Endothelial cell of umbilical vein (primary cell): ENCODE results near the gene DNAI2. TPM values are rescaled to one million over a fixed set of nuclear protein-coding genes. Genes with fewer than 3 reads are reported as not detected.

Experiments used
- BruUV-seq: library from RNA; stranded (reverse); fragments of 400-500 nt; replicated peaks from 2 replicates; lab custom pipeline; 2021; lab: Mats Ljungman, UMichigan
- CTCF ChIA-PET: fragments of 300-600, 350-600 bp; sonication (Branson Sonifier 250); formaldehyde crosslinking; loops from one replicate; lab custom pipeline; 2021; ENCODE audit warnings: antibody characterized with exemption, inconsistent platforms; lab: Charles Lee
- POLR2A ChIA-PET: fragments of 300-600, 350-600 bp; sonication (Branson Sonifier 250); formaldehyde crosslinking; loops from one replicate; lab custom pipeline; 2021; ENCODE audit warnings: antibody characterized with exemption, inconsistent platforms; lab: Charles Lee
- DNase-seq: peaks from one replicate; pipeline ENCODE4 v3.0.0-alpha.2; 2011; ENCODE audit warnings: low read depth, low spot score
- FAIRE-seq: peaks from 2 replicates; lab custom pipeline; 2011; peaks lifted over from hg19 to GRCh38; lab: Jason Lieb, UNC
- H2AFZ ChIP-seq: 2 replicates; pipeline ENCODE4 v1.6.0; 2012; ENCODE audit warnings: low read depth, low read length, control low read depth, inconsistent platforms
- H3K27ac ChIP-seq: 2 replicates; pipeline ENCODE4 v1.5.1; 2011; ENCODE audit warnings: low read depth, mild to moderate bottlenecking, control low read depth, low read length, moderate library complexity; ENCODE audit not compliant: insufficient read depth
- H3K27me3 ChIP-seq, 2 experiments: 2 replicates each; pipeline versions ENCODE4 v1.6.0 to v1.6.1; 2011; ENCODE audit warnings: low read length in 2 of 2, mixed read lengths in 1 of 2; ENCODE audit not compliant: control insufficient read depth in 2 of 2, insufficient read depth in 2 of 2
- H3K36me3 ChIP-seq, 2 experiments: 2 replicates in 1 of 2; 3 replicates in 1 of 2; pipeline ENCODE4 v1.5.1; 2011; ENCODE audit warnings: low read length in 2 of 2, mild to moderate bottlenecking in 1 of 2, moderate library complexity in 1 of 2; ENCODE audit not compliant: control insufficient read depth in 2 of 2, insufficient read depth in 2 of 2; ENCODE audit errors: extremely low read depth in 1 of 2
- H3K4me1 ChIP-seq: 3 replicates; pipeline ENCODE4 v1.5.1; 2011; ENCODE audit warnings: mild to moderate bottlenecking, low read length; ENCODE audit not compliant: control insufficient read depth, insufficient read depth; ENCODE audit errors: extremely low read depth
- H3K4me2 ChIP-seq: 2 replicates; pipeline ENCODE4 v1.6.1; 2011; ENCODE audit warnings: low read length, control low read depth, mixed read lengths; ENCODE audit not compliant: insufficient read depth
- H3K4me3 ChIP-seq, 3 experiments: fragments of 200-600 bp in 1 of 3; sonication (generic), shearing (Covaris generic) in 1 of 3; replicated peaks in 1 of 3; 2 replicates each; pipeline ENCODE4 v1.5.1; 2011 to 2016; ENCODE audit warnings: control low read depth in 3 of 3, low read length in 3 of 3, mild to moderate bottlenecking in 2 of 3, inconsistent platforms in 1 of 3, low read depth in 1 of 3, moderate library complexity in 1 of 3; ENCODE audit not compliant: insufficient read depth in 1 of 3
- H3K79me2 ChIP-seq: 2 replicates; pipeline ENCODE4 v1.6.0; 2012; ENCODE audit warnings: low read length, inconsistent platforms; ENCODE audit not compliant: control insufficient read depth, insufficient read depth
- H3K9ac ChIP-seq: replicated peaks from 2 replicates; pipeline ENCODE3; 2011; ENCODE audit warnings: low read length, control low read depth; ENCODE audit not compliant: insufficient read depth; ENCODE audit errors: extremely low read depth
- H3K9me1 ChIP-seq: replicated peaks from 3 replicates; pipeline ENCODE4 v1.6.0; 2011; ENCODE audit warnings: mild to moderate bottlenecking, low read length; ENCODE audit not compliant: control insufficient read depth, insufficient read depth; ENCODE audit errors: extremely low read depth
- H3K9me3 ChIP-seq: replicated peaks from 2 replicates; pipeline ENCODE4 v1.5.1; 2012; ENCODE audit warnings: low read length, inconsistent platforms; ENCODE audit not compliant: control insufficient read depth, insufficient read depth
- H4K20me1 ChIP-seq: replicated peaks from 2 replicates; pipeline ENCODE3; 2011; ENCODE audit warnings: mild to moderate bottlenecking, low read length; ENCODE audit not compliant: control insufficient read depth, insufficient read depth; ENCODE audit errors: extremely low read depth
- EZH2 ChIP-seq: IDR thresholded peaks from 2 replicates; pipeline ENCODE4 v1.6.1; 2012; ENCODE audit warnings: borderline replicate concordance, low read depth, mild to moderate bottlenecking, moderate library complexity, low read length, inconsistent platforms; ENCODE audit not compliant: severe bottlenecking
- FOS ChIP-seq: IDR thresholded peaks from 2 replicates; pipeline ENCODE4 v1.6.1; 2011; ENCODE audit warnings: mild to moderate bottlenecking, low read length, moderate library complexity, borderline replicate concordance; ENCODE audit not compliant: insufficient read depth
- GATA2 ChIP-seq: IDR thresholded peaks from 2 replicates; pipeline ENCODE4 v1.7.0; 2011; ENCODE audit warnings: low read depth, mild to moderate bottlenecking, moderate library complexity, mixed read lengths, low read length; ENCODE audit not compliant: insufficient read length, insufficient read depth
- JUN ChIP-seq: IDR thresholded peaks from 2 replicates; pipeline ENCODE4 v1.6.1; 2011; ENCODE audit warnings: borderline replicate concordance, low read depth; ENCODE audit not compliant: insufficient read length, insufficient read depth
- MYC ChIP-seq: IDR thresholded peaks from one replicate; pipeline ENCODE4 v1.6.1; 2011; ENCODE audit warnings: mild to moderate bottlenecking, low read depth, low read length
- POLR2A ChIP-seq: IDR thresholded peaks from 2 replicates; pipeline ENCODE4 v1.6.1; 2012; ENCODE audit warnings: low read depth, mild to moderate bottlenecking, control low read depth, low read length
- POLR2AphosphoS5 ChIP-seq: IDR thresholded peaks from 2 replicates; pipeline ENCODE4 v1.6.1; 2012; ENCODE audit warnings: low read depth, mild to moderate bottlenecking, control low read depth, low read length, moderate library complexity; ENCODE audit not compliant: insufficient read depth
- dilution Hi-C: fragments of 300-500 bp; cut with MboI; formaldehyde crosslinking; loops from one replicate; pipeline ENCODE4 v1.15.0; 2019; ENCODE audit warnings: low sequenced_read_pairs; ENCODE audit not compliant: extremely low pct_ligation_motif_present
- intact Hi-C: fragments of 100-400 bp; cut with micrococcal nuclease; formaldehyde crosslinking; loops from one replicate; pipeline ENCODE4 v1.10.0; 2022
- polyA plus RNA-seq, 4 experiments: library from polyadenylated mRNA; depleted of rRNA in 3 of 4; stranded (reverse) in 3 of 4; unstranded in 1 of 4; fragments of >200 nt; gene quantifications; 2 replicates each; pipeline versions ENCODE4 v1.2.1 to v1.2.3, GENCODE V29; 2011 to 2012; ENCODE audit warnings: missing spikeins in 1 of 4
- total RNA-seq: library from RNA; stranded (reverse); gene quantifications from 2 replicates; pipeline ENCODE4 v1.2.3, GENCODE V29; 2021
- TF ChIP-seq, protein P1 (sequence below), 2 donors: IDR thresholded peaks; 1 replicate in 1 of 2; 2 replicates in 1 of 2; pipeline ENCODE4 v1.5.1; 2011; ENCODE audit warnings: low read length in 2 of 2, mild to moderate bottlenecking in 2 of 2, moderate library complexity in 2 of 2, control low read depth in 1 of 2, inconsistent platforms in 1 of 2, low read depth in 1 of 2; ENCODE audit not compliant: insufficient read depth in 1 of 2; ENCODE audit errors: extremely low read depth in 1 of 2
- TF ChIP-seq, protein P2 (sequence below): IDR thresholded peaks from 2 replicates; pipeline ENCODE4 v1.6.1; 2011; ENCODE audit not compliant: insufficient read depth, insufficient read length

DNAI2 gene
- total and polyA plus RNA-seq, 2 donors (not counting 3 experiments of a cell fraction or from before 2014, with no cell fraction given): not detected

DNA sequence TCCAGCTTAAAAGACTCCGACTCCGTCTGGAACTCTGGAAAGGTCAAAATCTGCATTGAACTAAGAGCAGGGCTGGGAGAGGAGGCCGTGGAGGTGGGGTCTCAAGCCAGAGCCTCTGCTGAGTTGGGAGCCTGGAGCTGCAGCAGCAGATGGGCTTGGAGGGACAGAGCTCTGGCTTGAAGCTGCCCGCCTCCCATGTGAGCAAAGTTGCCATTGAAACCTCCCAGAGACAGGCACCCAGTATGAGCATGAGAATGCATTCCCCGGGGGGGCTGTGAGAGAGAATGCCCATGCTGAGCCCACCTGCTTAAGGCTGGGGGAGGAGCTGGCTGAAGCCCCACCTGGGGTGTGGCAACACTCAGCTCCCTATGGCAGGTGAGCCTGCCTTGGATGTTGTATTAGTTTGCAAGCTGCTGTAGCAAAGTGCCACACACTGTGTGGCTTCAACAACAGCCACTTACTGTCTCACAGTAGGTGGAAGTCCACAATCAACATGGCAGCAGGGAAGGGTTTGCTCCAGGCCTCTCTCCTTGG is 61.6 kb downstream of the DNAI2 start:
- H3K27me3 ChIP-seq: no peaks in the 10 kb centered on the region
- ChIA-PET CTCF (no interaction called here), POLR2A (no interaction called here)

GRCh38 chr17:74336307-74336706 is 62.3 kb downstream of the DNAI2 start:
- dilution Hi-C loops: no loop called here
- TF ChIP-seq, protein P1, sequence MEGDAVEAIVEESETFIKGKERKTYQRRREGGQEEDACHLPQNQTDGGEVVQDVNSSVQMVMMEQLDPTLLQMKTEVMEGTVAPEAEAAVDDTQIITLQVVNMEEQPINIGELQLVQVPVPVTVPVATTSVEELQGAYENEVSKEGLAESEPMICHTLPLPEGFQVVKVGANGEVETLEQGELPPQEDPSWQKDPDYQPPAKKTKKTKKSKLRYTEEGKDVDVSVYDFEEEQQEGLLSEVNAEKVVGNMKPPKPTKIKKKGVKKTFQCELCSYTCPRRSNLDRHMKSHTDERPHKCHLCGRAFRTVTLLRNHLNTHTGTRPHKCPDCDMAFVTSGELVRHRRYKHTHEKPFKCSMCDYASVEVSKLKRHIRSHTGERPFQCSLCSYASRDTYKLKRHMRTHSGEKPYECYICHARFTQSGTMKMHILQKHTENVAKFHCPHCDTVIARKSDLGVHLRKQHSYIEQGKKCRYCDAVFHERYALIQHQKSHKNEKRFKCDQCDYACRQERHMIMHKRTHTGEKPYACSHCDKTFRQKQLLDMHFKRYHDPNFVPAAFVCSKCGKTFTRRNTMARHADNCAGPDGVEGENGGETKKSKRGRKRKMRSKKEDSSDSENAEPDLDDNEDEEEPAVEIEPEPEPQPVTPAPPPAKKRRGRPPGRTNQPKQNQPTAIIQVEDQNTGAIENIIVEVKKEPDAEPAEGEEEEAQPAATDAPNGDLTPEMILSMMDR (IDR thresholded peaks at IDR 0.05; ENCODE audit: extremely low read depth in 1 of 2, insufficient read depth in 1 of 2, low read depth in 1 of 2, low read length in 2 of 2): no peak
- no peak for TF ChIP-seq JUN
- TF ChIP-seq FOS: no peak
- no peak for TF ChIP-seq POLR2AphosphoS5
- TF ChIP-seq, protein P2, sequence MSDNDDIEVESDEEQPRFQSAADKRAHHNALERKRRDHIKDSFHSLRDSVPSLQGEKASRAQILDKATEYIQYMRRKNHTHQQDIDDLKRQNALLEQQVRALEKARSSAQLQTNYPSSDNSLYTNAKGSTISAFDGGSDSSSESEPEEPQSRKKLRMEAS: no peak
- no peak for TF ChIP-seq EZH2
- no peak for TF ChIP-seq GATA2
- TF ChIP-seq POLR2A: no peak
- no peak for TF ChIP-seq MYC
- no peak for DNase-seq
- Histone ChIP-seq H4K20me1 (no peaks in the 10 kb centered on the region), H3K79me2 (no peaks in the 10 kb centered on the region), H3K27me3 (no peaks in the 10 kb centered on the region), H3K4me1 (no peaks in the 10 kb centered on the region), H3K4me3 (no peak overlapping the region), H3K4me2 (no peak overlapping the region), H3K27ac (no peak overlapping the region), H3K9me1 (no peaks in the 10 kb centered on the region), H3K36me3 (no peaks in the 10 kb centered on the region), H3K9ac (no peak overlapping the region), H2AFZ (no peak overlapping the region), H3K9me3 (no peaks in the 10 kb centered on the region)
- BruUV-seq: no TSS peak
- CTCF ChIA-PET: interaction anchor here (1.4 kb wide), 1 partner anchor 123 kb away, joined by 3 read pairs; the partner anchor contains the start of gene TTYH2
- POLR2A ChIA-PET: no interaction called here
- intact Hi-C loops: no loop called here
- no peak for FAIRE-seq

More for the DNA sequence above, 61.6 kb downstream of the DNAI2 start:
- Histone ChIP-seq H3K4me2 (no peak overlapping the region), H3K9ac (no peak overlapping the region), H3K27ac (no peak overlapping the region), H3K36me3 (no peaks in the 10 kb centered on the region), H4K20me1 (no peaks in the 10 kb centered on the region), H3K79me2 (no peaks in the 10 kb centered on the region), H3K9me3 (no peaks in the 10 kb centered on the region), H3K4me1 (no peaks in the 10 kb centered on the region), H2AFZ (no peak overlapping the region), H3K4me3 (no peak overlapping the region), H3K9me1 (no peaks in the 10 kb centered on the region)
- BruUV-seq: no TSS peak
- no peak for TF ChIP-seq JUN
- no peak for TF ChIP-seq GATA2
- no peak for TF ChIP-seq FOS
- TF ChIP-seq, protein P1 (IDR thresholded peaks at IDR 0.05; ENCODE audit: extremely low read depth in 1 of 2, insufficient read depth in 1 of 2, low read depth in 1 of 2, low read length in 2 of 2): no peak
- TF ChIP-seq POLR2AphosphoS5: no peak
- dilution Hi-C loops (no loop called here), intact Hi-C loops (no loop called here)
- no peak for DNase-seq
- FAIRE-seq: no peak
